K562 (cell line): ENCODE results near the gene DPAGT1. TPM values are rescaled to one million over a fixed set of nuclear protein-coding genes. Genes with fewer than 3 reads are reported as not detected.

Source experiments
- ERF ChIP-seq: fragments of 450-650 bp; formaldehyde crosslinking; IDR thresholded peaks from 2 replicates; pipeline ENCODE4 v1.4.0; 2020; ENCODE audit warnings: mild to moderate bottlenecking, mixed read lengths
- HCFC1 ChIP-seq: IDR thresholded peaks from 2 replicates; pipeline ENCODE4 v1.6.1; 2012; ENCODE audit warnings: low read depth, low read length, improper control_type of control experiment
- HES1 ChIP-seq: fragments of 450-650 bp; IDR thresholded peaks from 2 replicates; pipeline ENCODE4 v1.6.1; 2016; ENCODE audit warnings: low read depth, mild to moderate bottlenecking, moderate library complexity
- HIVEP1 ChIP-seq: fragments of 250-450 bp; sonication (Bioruptor Pico); IDR thresholded peaks from 2 replicates; pipeline ENCODE4 v1.4.0; 2020; ENCODE audit warnings: mild to moderate bottlenecking
- NCOA6 ChIP-seq: fragments of 450-650 bp; IDR thresholded peaks from 2 replicates; pipeline ENCODE4 v1.6.1; 2017; ENCODE audit warnings: mild to moderate bottlenecking
- NFE2L1 ChIP-seq: fragments of 450-650 bp; IDR thresholded peaks from 2 replicates; pipeline ENCODE4 v1.6.1; 2016; ENCODE audit warnings: missing genetic modification characterization, low read depth, mild to moderate bottlenecking, missing compliant biosample characterization, moderate library complexity, borderline replicate concordance
- NFIC ChIP-seq: fragments of 450-650 bp; IDR thresholded peaks from 2 replicates; pipeline ENCODE4 v1.6.1; 2017; ENCODE audit warnings: mild to moderate bottlenecking, inconsistent platforms
- NFYB ChIP-seq: IDR thresholded peaks from 2 replicates; pipeline ENCODE4 v1.6.1; 2011; ENCODE audit warnings: mild to moderate bottlenecking, moderate library complexity; ENCODE audit not compliant: insufficient read length; ENCODE audit errors: extremely low read depth
- RERE ChIP-seq: sonication (generic); formaldehyde crosslinking; IDR thresholded peaks from 2 replicates; pipeline ENCODE4 v1.8.0; 2023; ENCODE audit warnings: missing genetic modification reagents, mild to moderate bottlenecking, borderline replicate concordance
- SMARCE1 ChIP-seq: fragments of 450-650 bp; IDR thresholded peaks from 2 replicates; pipeline ENCODE4 v1.7.1; 2016; ENCODE audit warnings: mild to moderate bottlenecking
- SOX6 ChIP-seq: fragments of 450-650 bp; IDR thresholded peaks from 2 replicates; pipeline ENCODE4 v1.6.1; 2014; ENCODE audit warnings: mild to moderate bottlenecking
- THAP12 ChIP-seq: fragments of 250-450 bp; sonication (Bioruptor Pico); IDR thresholded peaks from 2 replicates; pipeline ENCODE4 v1.9.0; 2021; ENCODE audit warnings: mild to moderate bottlenecking, inconsistent platforms
- ZNF133 ChIP-seq: fragments of 250-450 bp; sonication (Bioruptor Pico); IDR thresholded peaks from 2 replicates; pipeline ENCODE4 v1.4.0; 2020; ENCODE audit warnings: mild to moderate bottlenecking
- ZNF232 ChIP-seq: sonication (generic); formaldehyde crosslinking; IDR thresholded peaks from 2 replicates; pipeline ENCODE4 v1.8.0; 2022; ENCODE audit warnings: mild to moderate bottlenecking, missing genetic modification reagents
- ZNF239 ChIP-seq: fragments of 250-450 bp; sonication (Bioruptor Pico); IDR thresholded peaks from 2 replicates; pipeline ENCODE4 v1.4.0; 2020; ENCODE audit warnings: mild to moderate bottlenecking
- ZNF398 ChIP-seq: fragments of 250-450 bp; sonication (Bioruptor Pico); IDR thresholded peaks from 2 replicates; pipeline ENCODE4 v1.8.0; 2021; ENCODE audit warnings: moderate library complexity, mild to moderate bottlenecking, inconsistent platforms
- polyA plus RNA-seq, 8 experiments: library from polyadenylated mRNA; depleted of rRNA in 4 of 8; stranded (reverse) in 5 of 8; unstranded in 3 of 8; fragments of >200 nt; fragmentation: Nextera tagmentation in 2 of 8; fragmentation: Illumina TruSeq in 1 of 8; extraction: Ambion mirVana in 2 of 8; extraction: Trizol in 1 of 8; gene quantifications; 2 replicates each; pipeline versions ENCODE4 v1.2.1 to v1.2.3, GENCODE V29; 2011 to 2014; ENCODE audit warnings: inconsistent platforms in 1 of 8, missing spikeins in 1 of 8
- total RNA-seq, 7 experiments: library from RNA; depleted of rRNA in 6 of 7; stranded (reverse); fragments of >200 nt in 6 of 7; fragmentation: Illumina TruSeq in 2 of 7; extraction: Trizol in 2 of 7; gene quantifications; 2 replicates each; pipeline versions ENCODE4 v1.2.1 to v1.2.3, GENCODE V29; 2011 to 2021; ENCODE audit warnings: low replicate concordance in 1 of 7

Gene DPAGT1
- total and polyA plus RNA-seq, 9 of the 15 experiments (the other 6 are each of a cell fraction or from before 2014, with no cell fraction given) = 29.9 to 135 (median 85.0) TPM

GRCh38 chr11:119100994-119101758 lies 477 bp downstream of the DPAGT1 start (continued):
- TF ChIP-seq RERE = no peak
- TF ChIP-seq SOX6 = no peak
- no peak for TF ChIP-seq NFIC
- no peak for TF ChIP-seq ERF (CRISPR knock-in tag)
- TF ChIP-seq HCFC1 = no peak
- TF ChIP-seq NCOA6 = no peak; the same call in 1 of the 2 replicates
- no peak for TF ChIP-seq NFYB
- TF ChIP-seq ZNF133 (CRISPR knock-in tag) = no peak
- TF ChIP-seq SMARCE1 = no peak
- no peak for TF ChIP-seq HIVEP1
- no peak for TF ChIP-seq ZNF398 (CRISPR knock-in tag)
- no peak for TF ChIP-seq ZNF232 (CRISPR knock-in tag)
- no peak for TF ChIP-seq THAP12 (CRISPR knock-in tag)
- TF ChIP-seq ZNF239 (CRISPR knock-in tag) = no peak
- TF ChIP-seq HES1 = no peak
- TF ChIP-seq NFE2L1 (tag) = no peak
